Ishikawa (cell line): ENCODE results near the gene CAMSAP3.

ENCODE experiments used
- CREB1 ChIP-seq: IDR thresholded peaks from 2 replicates; pipeline ENCODE4 v1.6.1; 2012; ENCODE audit warnings: low read depth
- EP300 ChIP-seq: IDR thresholded peaks from 2 replicates; pipeline ENCODE4 v1.6.1; 2012; ENCODE audit warnings: borderline replicate concordance

DNA sequence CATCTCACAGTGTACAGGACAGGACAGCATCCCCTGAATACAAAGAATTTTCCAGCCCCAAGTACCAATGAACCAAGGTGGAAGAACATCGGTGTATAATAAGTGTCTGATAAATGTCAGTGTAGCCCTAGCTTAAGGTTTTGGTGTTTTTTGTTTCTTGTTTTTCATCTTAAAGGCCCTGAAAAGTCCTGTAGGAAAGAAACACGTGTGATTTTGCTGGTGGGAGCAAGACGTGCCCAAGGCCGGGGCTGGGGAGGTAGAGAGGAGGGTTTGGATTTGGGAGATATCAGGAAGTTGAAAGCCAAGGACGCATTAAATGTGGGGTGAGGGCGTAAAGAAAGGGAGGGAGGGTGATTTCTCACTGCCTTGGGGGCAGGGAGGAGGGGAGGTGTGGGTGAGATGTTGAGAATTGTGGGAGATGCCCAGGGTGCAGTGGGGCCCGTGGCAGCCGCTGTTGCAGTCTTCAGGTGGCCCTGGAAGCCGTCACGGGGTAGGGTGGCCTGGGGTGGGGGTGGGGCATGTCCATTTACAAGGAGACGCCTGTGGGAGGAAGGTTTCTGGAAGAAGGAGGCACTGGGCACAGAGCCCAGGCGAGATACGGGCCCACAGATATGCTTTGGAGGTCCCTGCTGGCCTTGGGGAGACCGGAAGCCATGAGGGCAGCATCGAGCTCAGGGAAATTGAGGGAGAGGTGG, 6.7 kb downstream of the CAMSAP3 start:
- TF ChIP-seq CREB1: no peak
- TF ChIP-seq EP300: no peak
